HG02981 (cell line): Measurements from ENCODE around the gene SLC13A3.

ENCODE experiments used
- ATAC-seq: cut with Tn5 transposase; IDR thresholded peaks from one replicate; pipeline ENCODE4 v1.9.1; 2021; ENCODE audit warnings: mild to moderate bottlenecking, moderate library complexity; ENCODE audit not compliant: unreplicated experiment

The SLC13A3 gene

DNA sequence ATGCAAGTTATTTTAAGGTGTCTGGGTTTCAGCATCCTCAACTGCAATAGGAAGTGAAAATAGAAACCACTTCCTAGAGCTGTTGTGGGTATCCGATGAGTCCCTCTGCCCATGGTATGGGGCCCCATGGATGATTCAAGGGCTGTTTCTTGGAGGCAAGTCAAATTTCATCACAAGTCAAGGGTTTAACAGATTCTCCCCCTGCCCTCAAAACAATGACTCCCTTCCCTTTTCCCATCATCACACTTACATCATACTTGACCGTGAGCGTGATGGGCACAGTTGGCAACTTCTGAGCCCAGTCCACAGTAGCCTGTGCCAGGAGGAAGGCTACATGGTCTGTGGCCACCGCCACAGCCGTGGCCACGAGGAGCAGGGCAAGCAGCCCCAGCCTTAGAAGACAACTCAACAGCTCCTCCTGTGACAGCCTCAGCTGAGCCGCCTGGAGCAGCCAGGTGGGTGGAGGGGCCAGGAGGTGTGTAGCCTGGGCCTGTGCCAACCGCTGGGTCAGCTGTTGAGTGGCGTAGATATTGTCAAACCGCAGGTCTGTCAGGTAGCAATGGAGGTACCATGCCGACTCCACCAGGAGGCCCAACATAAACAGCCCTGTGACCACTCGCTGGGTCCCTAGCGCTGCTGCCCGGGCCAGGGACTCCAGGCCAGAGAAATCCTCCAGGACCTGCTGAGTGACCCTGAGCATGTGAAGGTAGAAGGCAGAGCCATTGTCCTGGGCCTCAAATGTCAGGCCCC lies 106.0 kb downstream of the SLC13A3 start:
- ATAC-seq: no peak

DNA sequence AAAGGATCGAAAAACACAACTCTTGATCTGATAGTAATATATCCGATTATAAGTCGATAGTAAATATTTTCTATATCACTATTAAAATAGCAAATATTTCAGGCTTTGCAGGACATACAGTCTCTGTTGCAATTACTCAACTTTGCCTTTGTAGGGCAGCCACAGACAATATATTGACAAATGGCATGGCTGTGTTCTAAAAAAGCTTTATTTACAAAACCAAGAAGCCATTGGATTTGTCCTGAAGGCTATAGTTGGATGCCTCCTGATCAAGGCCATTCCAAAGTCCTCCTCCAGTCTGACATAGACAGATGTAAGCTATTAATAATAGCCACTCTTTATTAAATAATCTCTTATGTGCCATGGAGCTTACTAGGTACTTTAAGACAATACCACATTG lies 106.7 kb downstream of the SLC13A3 start:
- no peak for ATAC-seq

DNA sequence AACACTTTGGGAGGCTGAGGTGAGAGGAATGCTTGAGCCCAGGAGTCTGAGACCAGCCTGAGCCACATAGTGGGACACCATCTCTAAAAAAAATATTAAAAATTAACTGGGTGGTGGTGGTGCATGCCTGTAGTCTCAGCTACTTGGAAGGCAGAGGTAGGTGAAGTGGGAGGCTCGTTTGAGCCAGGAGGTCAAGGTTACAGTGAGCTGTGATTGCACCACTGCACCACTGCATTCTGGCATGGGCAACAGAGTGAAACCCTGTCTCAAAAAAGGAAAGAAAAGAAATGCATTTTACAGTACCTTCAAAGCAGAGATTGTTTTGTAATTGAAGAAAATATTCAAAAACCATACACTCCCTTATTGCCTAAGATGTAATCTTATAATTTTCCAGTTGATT lies 107.3 kb downstream of the SLC13A3 start:
- ATAC-seq: no peak

DNA sequence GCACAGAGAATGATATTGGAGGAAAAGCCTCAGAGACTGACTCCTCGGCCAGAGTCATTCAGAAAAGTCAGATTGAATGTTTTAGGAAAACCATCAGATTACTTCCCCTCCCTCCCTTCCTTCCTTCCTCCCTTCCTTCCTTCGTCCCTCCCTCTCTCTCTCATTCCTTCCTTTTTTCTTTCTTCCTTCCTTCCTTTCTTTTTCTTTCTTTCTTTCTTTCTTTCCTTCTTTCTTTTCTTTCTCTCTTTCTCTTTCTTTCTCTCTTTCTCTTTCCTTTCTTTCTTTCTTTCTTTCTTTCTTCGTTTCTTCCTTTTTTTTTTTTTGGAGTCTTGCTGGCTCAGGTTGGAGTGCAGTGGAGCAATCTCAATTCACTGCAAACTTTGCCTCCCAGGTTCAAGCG lies 108.2 kb downstream of the SLC13A3 start:
- no peak for ATAC-seq

DNA sequence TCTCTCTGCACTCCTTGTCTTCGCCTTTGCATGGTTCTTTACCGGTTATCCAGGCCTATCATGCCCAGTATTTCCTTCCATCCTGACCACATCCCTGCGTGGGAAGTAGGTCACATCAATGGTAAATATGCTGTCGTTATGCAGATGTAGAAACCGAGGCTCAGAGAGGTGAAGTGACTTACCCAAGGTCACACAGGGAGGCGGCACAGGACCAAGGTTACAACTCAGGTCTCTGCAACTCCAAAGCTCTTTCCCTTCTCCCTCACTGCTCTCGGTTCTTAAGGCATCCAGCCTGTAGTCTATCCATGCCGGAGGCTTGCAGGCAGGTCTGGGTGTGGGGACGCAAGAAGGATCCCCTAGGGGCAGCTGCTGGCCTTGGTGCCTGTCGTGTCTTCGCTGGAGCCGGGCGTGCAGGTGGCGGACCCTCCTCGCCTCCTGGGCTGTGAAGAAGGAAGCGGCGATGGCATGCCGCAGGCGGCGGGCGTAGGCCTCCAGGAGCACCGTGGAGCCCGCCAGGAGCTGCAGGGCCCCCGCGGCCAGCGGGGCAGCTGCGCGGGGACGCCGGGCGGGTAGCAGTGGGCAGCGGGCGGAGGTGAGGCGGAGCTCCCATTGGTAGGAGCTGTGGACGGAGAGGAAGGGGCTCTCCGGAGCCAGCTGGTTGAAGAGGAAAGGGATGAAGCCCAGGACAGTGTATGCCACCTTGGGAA lies 109.9 kb downstream of the SLC13A3 start:
- ATAC-seq: no peak

DNA sequence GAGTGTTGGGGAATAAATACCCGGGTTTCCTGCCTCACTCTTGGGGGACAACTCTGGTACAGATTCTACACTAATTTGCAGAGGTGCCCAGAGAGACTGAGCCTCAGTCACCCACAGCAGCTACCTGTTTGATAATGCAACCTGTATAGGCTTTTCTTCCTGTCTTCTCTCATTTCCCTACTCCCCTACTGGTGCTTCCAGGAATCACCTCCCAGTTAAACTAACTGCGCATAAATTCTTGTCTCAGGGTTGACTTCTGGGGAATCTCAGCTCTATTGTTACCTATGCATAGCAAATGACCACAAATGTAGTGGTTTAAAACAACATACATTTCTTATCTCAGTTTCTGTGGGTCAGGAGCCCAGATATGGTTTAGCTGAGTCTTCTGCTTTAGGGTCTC lies 112.1 kb downstream of the SLC13A3 start:
- no peak for ATAC-seq

DNA sequence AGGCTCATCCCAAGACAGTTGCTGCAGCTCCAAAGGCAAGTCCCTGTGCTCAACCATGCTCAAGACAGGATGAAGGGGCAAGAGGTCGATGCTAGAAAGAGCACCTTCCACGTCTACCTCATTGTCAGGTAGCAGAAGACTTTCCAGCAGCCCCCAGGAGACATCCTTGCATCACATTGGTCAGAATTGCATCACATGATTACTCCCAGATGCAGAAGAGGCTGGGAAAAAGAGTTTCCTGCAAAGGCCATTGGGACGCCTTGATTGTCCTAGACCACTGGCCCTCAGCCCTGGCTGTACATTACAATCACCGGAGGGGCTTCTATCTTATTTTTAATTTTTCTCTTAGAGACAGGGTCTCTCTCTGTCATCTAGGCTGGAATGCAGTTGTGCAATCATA lies 120.6 kb downstream of the SLC13A3 start:
- ATAC-seq: no peak

DNA sequence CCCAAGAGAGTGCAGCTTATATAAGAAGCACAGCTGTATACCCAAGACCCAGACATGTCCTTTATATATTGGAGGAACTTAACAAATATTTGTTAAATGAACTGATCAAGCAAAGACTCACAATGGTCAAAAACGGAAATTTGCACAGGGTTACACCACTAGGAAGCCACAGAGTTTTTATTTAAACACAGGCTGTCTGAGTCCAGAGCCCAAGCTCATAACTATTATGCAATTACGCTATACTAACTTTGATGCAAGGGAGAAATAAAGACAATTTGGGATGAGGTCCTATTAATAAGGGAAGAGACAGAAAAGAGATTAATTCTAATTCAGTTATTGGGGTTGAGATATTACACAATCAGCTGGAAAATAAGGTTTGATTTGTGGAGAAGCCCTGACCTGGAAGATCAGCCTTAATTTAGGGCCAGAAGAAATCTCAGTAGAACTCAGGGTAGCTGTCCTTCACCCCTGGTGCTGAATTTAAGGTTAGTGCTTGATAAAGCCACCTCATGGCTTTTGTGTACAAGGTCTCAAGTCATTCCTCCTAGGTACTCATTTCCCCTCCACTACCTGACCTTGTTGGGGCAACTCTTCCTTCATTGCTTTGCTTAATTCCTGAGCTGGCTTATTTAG lies 127.4 kb downstream of the SLC13A3 start:
- no peak for ATAC-seq

DNA sequence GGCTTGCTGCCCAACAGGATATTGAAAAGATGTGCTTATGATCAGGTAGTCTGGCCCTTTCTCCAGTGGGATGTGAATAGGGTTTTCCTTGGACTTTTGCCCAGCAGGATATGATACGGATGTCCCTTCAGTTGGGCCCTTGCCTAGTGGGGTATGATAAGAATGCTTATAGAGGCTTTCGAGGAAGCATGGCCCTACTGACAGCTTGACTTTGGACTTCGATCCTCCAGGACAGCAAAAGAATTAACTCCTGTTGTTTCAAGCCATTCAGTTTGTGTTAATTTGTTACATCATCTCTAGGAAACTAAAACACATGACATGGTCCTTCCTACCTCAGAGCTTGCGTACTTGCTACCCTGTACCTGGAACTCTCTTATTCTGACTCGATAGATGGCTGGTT lies 128.2 kb downstream of the SLC13A3 start:
- no peak for ATAC-seq

DNA sequence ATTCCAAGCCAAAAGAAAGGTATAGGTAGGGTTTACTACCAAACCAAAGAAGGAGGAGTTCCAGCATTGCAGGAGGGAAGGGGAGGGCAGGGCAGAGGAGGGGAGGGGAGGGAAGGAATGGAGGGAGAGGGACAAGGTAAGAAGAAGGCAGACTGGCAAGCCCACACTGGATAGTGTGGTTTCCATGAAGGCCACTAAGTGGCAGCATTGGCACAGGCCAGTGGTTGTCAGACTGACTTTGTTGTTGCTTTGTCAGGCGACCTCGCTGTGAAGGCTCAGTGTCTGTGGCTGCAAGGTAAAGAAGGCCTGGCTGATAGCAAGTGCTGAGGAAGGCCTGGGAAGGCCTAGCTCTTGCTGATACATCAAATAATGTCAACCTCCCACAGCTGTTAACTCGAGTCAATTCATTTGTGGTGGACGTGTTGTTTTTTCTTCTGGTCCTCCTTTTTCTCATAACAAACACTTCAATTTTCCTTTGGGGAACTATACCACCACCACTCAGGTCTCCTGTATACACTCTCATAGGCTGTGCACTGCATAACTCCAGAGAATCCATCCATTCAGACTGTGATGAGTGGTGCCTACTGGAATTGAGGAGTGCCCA lies 130.2 kb downstream of the SLC13A3 start:
- ATAC-seq: no peak

DNA sequence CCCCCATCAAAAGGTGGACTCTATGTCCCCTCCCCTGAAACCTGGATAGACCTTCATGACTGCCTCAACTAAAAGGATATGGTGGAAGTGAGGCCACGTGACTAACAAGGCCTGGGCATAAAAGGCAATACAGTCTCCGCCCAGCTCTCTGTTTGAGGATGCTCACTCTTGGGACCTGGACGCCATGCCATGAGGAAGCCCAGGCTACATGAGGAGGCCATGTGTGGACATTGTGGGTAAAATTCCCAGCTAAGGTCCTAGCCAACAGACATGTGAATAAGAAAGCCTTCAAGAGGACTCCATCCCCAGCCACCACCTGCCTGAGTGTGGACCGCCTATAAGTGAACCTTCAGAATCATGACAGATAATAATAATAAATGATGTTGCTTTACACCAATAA lies 130.7 kb downstream of the SLC13A3 start:
- ATAC-seq: no peak

DNA sequence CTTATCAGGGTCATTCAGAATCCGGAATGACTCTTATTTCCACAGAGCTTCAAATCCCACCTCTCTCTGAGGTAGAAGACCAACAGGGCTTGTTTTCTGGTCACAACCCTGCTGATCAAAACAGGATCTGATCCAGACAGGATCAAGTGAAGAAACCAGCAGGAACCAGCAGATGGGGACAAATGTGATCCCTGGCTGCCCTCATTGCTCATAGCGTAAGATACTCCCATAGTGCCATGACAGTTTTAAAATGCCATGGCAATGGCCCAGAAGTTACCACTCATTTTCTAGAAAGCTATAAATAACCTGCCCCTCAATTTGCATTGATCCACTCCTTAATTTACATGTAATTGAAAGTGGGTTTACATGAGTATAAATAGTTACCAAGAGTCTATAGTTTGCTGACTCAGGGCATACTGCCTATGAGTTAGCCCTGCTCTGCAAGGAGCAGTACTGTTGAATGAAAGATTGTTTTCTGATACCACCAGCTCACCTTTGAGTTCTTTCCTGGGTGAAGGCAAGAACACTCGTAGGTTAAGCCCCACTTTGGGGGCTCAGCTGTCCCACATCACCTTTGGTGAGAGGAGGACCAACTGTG lies 131.7 kb downstream of the SLC13A3 start:
- no peak for ATAC-seq

DNA sequence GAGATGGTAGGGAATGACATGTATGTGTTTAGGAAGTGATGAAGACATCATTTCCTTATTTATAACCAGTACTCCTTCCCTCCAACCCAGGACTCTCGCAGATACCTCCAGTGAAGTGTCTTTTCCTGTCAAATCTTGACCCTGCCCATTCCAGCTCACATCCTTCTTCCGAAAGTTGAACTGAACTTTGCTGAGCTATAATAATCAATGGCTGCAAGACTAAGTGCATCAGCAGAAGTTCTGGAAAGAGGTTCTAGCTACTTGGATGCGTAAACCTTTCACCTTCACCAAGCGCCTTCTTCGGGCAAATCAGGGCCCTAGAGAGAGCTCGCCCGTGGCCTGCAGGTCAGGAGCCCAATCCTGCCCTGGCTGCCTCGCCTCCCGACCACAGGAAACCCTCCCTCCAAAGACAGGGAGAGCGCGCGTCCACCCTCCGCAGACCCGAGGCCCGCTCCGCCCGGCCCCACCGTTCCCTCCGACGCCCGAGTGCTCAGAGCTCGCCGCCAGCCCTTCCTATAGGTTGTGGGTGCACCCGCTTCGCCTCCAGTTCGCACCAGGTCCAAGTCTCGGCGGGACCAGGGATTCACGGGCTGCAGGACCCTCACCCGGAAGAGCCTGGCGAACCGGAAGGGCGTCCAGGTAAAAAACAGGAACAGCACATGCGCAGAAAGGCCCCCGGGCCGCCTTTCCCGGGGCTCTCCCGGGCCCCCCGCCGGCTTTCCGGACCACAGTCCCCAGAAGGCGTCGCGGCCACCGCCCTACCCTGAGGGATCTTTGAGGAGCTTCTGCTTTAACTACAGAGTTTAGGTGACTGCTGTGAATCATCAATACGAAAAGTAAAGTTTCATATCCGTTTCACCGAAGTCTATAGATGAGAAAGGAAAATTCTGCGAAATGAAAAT lies 138.1 kb downstream of the SLC13A3 start, which contains the start of gene ZNF334:
ZNF334 (minus strand) TSS at position 617 of the 902 bp plus-strand sequence. CDS start 1,457 bp downstream, outside the sequence.
- no peak for ATAC-seq

DNA sequence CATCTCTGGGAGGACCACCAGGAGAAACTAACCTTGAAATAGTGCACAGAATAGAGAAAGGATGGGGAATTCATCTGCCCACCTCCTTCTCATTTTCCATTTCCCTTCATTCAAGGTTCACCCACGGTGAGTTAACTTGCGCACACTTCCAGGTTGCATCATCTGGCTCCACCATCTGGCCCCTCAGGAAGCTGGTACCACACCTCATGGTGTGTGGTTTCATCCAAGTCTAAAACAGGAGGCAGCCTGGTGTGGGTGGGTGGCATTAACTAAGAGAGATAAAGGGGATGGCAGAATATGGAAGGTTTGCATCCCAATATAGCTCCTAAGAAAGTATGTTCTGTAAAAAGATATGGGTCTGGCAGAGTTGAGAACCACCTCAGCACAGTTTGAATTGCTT lies 141.7 kb downstream of the SLC13A3 start:
- ATAC-seq: no peak
